GM12892 (cell line): ENCODE data around the gene RETREG1.
A peak's percentile ranks its signal among the peaks of the same experiment; 100 is the strongest.
"Not testable (repeated sequence)": the region's sequence is repeated elsewhere in the genome, so short reads cannot be mapped to it uniquely, and the experiment has no call there.

Source experiments
- DNase-seq: peaks from one replicate; pipeline ENCODE4 v3.0.0; 2011; ENCODE audit not compliant: insufficient read length
- FAIRE-seq: peaks from 2 replicates; lab custom pipeline; 2011; peaks lifted over from hg19 to GRCh38; lab: Jason Lieb, UNC
- POLR2A ChIP-seq: IDR thresholded peaks from 2 replicates; pipeline ENCODE4 v1.6.1; 2011; ENCODE audit warnings: low read depth, low read length, control low read depth
- POLR2AphosphoS5 ChIP-seq: IDR thresholded peaks from 2 replicates; pipeline ENCODE4 v1.6.1; 2011; ENCODE audit warnings: low read depth, low read length, control low read depth
- TAF1 ChIP-seq: IDR thresholded peaks from 2 replicates; pipeline ENCODE4 v1.6.1; 2011; ENCODE audit warnings: low read depth, mild to moderate bottlenecking, control low read depth, low read length, borderline replicate concordance

RETREG1 gene

GRCh38 chr5:16484081-16484480, 132.7 kb downstream of the RETREG1 start:
- TF ChIP-seq POLR2A (no peak), POLR2AphosphoS5 (no peak), TAF1 (no peak)
- FAIRE-seq (no peak), DNase-seq (no peak)

GRCh38 chr5:16483361-16483760, 133.4 kb downstream of the RETREG1 start:
- TF ChIP-seq POLR2A (no peak), TAF1 (no peak), POLR2AphosphoS5 (no peak)
- no peak for DNase-seq
- no peak for FAIRE-seq

- DNase-seq = no peak
- TF ChIP-seq POLR2A (no peak), TAF1 (no peak), POLR2AphosphoS5 (no peak)
- no peak for FAIRE-seq
Measured at GRCh38 chr5:16482891-16483290, 133.9 kb downstream of the RETREG1 start.

- TF ChIP-seq POLR2AphosphoS5 = no peak
- TF ChIP-seq POLR2A = no peak
- TF ChIP-seq TAF1 = no peak
- FAIRE-seq = no peak
- no peak for DNase-seq
Measured at GRCh38 chr5:16480821-16481538, 135.8 kb downstream of the RETREG1 start.

- TF ChIP-seq POLR2A = no peak
- no peak for TF ChIP-seq TAF1
- no peak for TF ChIP-seq POLR2AphosphoS5
- no peak for DNase-seq
- FAIRE-seq = no peak
Measured at GRCh38 chr5:16480144-16480543, 136.7 kb downstream of the RETREG1 start.

GRCh38 chr5:16477541-16477940, 139.3 kb downstream of the RETREG1 start:
- no peak for DNase-seq
- TF ChIP-seq TAF1 (no peak), POLR2A (no peak), POLR2AphosphoS5 (no peak)

GRCh38 chr5:16476417-16476816, 140.4 kb downstream of the RETREG1 start:
- not testable (repeated sequence) for FAIRE-seq

More at GRCh38 chr5:16477541-16477940, 139.3 kb downstream of the RETREG1 start:
- FAIRE-seq = no peak

GRCh38 chr5:16471387-16471786, 145.4 kb downstream of the RETREG1 start:
- TF ChIP-seq POLR2A (no peak), POLR2AphosphoS5 (no peak), TAF1 (no peak)
- peak; percentile 5 for FAIRE-seq
- DNase-seq = no peak

More at GRCh38 chr5:16476417-16476816, 140.4 kb downstream of the RETREG1 start:
- not testable (repeated sequence) for DNase-seq

- TF ChIP-seq TAF1 = no peak
- no peak for TF ChIP-seq POLR2AphosphoS5
- no peak; the same call in 1 of the 2 replicates for TF ChIP-seq POLR2A
- FAIRE-seq (no peak), DNase-seq (no peak)
Measured at GRCh38 chr5:16467363-16468219, 149.2 kb downstream of the RETREG1 start.

GRCh38 chr5:16465544-16466432, 151.0 kb downstream of the RETREG1 start, which contains the start of gene ZNF622:
TSS of gene ZNF622 (minus strand) at chr5:16465800. CDS start at chr5:16465665, 135 bp downstream.
- peak; percentile 56 for DNase-seq
- FAIRE-seq = peak; percentile 93
- TF ChIP-seq TAF1 (peak; percentile 90), POLR2A (peak; percentile 100), POLR2AphosphoS5 (peak; percentile 99)
